ENCODE measurements around the gene LIMCH1.

GRCh38 chr4:41545238-41545637 lies 7.3 kb downstream of the LIMCH1 start:
- TF ChIP-seq CTCF (IDR thresholded peaks at IDR 0.05; ENCODE audit: low read depth, low read length) (no peak), POLR2A (IDR thresholded peaks at IDR 0.05; ENCODE audit: extremely low read depth, insufficient read length) (no peak), MYC (IDR thresholded peaks at IDR 0.05; ENCODE audit: low read depth, low read length) (no peak)
- TF ChIP-seq, protein P1, sequence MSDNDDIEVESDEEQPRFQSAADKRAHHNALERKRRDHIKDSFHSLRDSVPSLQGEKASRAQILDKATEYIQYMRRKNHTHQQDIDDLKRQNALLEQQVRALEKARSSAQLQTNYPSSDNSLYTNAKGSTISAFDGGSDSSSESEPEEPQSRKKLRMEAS (IDR thresholded peaks at IDR 0.05; ENCODE audit: low read depth, low read length): no peak

All from NB4 (cell line).